Measurements from ENCODE around the gene SMDT1. TPM values are rescaled to one million over a fixed set of nuclear protein-coding genes. Genes with fewer than 3 reads are reported as not detected.

SMDT1 gene, protein sequence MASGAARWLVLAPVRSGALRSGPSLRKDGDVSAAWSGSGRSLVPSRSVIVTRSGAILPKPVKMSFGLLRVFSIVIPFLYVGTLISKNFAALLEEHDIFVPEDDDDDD
- total RNA-seq: 10 to 100 TPM; 13.6 to 91.4 (median 69.6) TPM
- 100 to 1,000 TPM in 1 of 3 donors, 10 to 100 TPM in 2; 79.9 to 171 (median 90.7) TPM for polyA plus RNA-seq
- long read RNA-seq, donor 1, transcript SMDT1-201 (3 exons, 1,567 nt): major isoform, 94 of 96 reads
- long read RNA-seq, donor 1, partial matches to known transcripts: 0 of 96 reads
- long read RNA-seq, donor 1, other reads (novel, unspliced or antisense): 0 of 96 reads
- long read RNA-seq, donor 2, transcript SMDT1-201 (3 exons, 1,567 nt): major isoform, 71 of 76 reads
- long read RNA-seq, donor 2, partial matches to known transcripts: 0 of 76 reads
- long read RNA-seq, donor 2, other reads (novel, unspliced or antisense): 0 of 76 reads

DNA sequence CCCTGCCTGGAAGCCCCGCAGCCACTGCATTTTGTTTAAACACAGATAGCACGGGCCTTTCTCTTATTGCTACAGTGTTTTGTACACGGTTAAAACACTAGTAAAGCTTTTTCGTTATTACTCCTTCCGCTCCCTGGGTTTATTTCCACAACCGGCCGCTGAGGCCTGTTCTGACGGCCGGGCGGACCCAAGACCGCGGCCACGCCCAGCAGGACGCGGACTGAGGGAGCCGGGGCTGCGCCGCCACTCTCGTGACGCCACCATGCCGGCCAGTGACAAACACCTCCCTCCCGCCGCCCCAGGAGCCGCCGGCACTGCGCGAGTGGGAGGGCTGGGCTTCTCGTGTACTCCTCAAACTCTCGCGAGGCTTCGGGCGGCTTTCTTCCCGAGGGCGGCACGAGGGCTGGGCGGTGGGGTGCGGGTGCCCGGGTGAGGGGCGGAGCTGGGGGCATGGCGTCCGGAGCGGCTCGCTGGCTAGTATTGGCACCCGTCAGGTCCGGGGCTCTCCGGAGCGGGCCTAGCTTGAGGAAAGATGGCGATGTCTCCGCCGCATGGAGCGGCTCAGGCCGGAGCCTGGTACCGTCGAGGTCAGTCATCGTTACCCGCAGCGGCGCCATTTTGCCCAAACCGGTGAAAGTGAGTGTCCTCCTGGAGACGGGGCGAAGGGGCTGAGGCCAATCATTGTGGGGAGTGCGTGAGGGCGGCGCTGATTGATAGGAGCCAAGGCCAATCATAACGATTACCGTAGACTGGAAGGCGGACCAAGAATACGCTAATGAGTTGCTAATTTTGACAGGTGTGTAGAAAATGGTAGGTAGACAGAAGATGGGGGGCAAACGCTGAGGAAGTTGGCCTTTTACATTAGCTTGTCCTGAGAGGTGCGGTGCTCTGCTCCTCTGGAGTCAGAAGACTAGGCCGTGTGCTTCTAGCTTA lies at the start of gene SMDT1:
Gene SMDT1 (plus strand): TSS at position 382 of the 933 bp plus-strand sequence. CDS start 69 bp downstream, at position 451.
- intact Hi-C loops (cut with DNase I; ENCODE audit: low total_unique reads): no loop called here
- H3K4me3 ChIP-seq: peak within 1 kb of the TSS; percentile 51 to 74 (median 68)
- H3K9me3 ChIP-seq: no peaks in the 10 kb centered on the region
- H3K4me1 ChIP-seq: peaks cover 17 to 81% (median 56%) of the 10 kb centered on the region in 6 donors
- 0 to 1% (median 1%) methylated on average over 54 to 71 of the region's 71 CpGs for WGBS, 5 donors
- peak; percentile 61 to 86 (median 79) for TF ChIP-seq POLR2A (IDR thresholded peaks at IDR 0.05)
- TF ChIP-seq, protein P1, sequence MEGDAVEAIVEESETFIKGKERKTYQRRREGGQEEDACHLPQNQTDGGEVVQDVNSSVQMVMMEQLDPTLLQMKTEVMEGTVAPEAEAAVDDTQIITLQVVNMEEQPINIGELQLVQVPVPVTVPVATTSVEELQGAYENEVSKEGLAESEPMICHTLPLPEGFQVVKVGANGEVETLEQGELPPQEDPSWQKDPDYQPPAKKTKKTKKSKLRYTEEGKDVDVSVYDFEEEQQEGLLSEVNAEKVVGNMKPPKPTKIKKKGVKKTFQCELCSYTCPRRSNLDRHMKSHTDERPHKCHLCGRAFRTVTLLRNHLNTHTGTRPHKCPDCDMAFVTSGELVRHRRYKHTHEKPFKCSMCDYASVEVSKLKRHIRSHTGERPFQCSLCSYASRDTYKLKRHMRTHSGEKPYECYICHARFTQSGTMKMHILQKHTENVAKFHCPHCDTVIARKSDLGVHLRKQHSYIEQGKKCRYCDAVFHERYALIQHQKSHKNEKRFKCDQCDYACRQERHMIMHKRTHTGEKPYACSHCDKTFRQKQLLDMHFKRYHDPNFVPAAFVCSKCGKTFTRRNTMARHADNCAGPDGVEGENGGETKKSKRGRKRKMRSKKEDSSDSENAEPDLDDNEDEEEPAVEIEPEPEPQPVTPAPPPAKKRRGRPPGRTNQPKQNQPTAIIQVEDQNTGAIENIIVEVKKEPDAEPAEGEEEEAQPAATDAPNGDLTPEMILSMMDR (IDR thresholded peaks at IDR 0.05 in 8 of 11, conservative IDR thresholded peaks at IDR 0.05 in 3 of 11): peak in 5 of 11 experiments; percentile 22 to 58 (median 34)
- TF ChIP-seq POLR2AphosphoS5 (IDR thresholded peaks at IDR 0.05): peak; percentile 98 to 99 (median 98)
- peak within 1 kb of the TSS; percentile 97 to 99 (median 98) for H3K27ac ChIP-seq
- no peaks in the 10 kb centered on the region for H3K27me3 ChIP-seq (replicated peaks in 1 of 7)
- peaks cover 0 to 55% (median 21%) of the 10 kb centered on the region in 6 donors for H3K36me3 ChIP-seq
- peak; percentile 100 for DNase-seq

DNA sequence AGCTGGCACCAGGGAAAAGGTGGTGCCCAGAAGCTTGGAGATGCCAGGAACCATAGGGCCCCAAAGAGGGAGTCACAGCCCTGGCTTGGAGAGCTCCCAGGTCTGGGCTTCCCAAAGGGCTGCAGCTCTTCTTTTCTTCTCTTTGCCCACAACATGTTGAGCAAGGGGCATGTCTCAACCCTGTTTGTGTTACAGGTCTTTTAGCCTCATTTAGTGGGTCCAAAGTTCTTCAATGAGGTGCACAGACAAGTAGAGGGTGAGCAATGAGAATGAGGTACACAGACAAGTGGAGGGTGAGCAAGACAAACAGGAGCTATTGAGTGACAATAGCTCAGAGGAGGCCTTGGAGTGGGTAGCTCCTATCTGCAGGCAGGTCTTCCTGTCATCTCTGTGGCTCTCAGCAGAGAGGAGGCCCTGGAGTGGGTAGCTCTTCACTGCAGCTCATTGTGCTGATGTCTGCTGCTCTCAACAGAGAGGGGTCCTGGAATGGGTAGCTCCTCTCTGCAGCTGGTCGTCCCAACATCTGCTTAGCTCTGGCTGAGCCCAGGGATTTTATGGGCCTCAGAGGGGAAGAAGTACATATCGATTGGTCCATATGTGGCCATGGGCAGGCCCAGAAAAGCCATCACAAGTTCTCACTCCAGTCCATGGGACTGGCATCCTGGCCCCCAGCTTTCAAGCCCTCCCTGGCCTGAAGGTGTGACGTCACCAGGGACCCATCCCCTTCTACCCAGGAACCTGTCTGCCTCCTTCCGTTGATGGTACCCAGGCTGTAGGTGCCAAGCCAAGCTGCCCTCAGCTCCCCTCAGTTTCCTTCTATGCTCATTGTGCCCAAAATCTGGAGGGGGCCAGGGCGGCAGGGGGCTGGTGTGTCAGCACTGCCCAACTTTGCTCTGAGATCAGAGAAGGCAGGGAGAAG lies 46.0 kb upstream of the SMDT1 start:
- Histone ChIP-seq H3K36me3 (peaks cover 0 to 11% (median 0%) of the 10 kb centered on the region in 6 donors), H3K4me3 (no peak overlapping the region), H3K27ac (no peak overlapping the region), H3K4me1 (no peaks in the 10 kb centered on the region), H3K27me3 (replicated peaks in 1 of 7) (no peaks in the 10 kb centered on the region), H3K9me3 (peaks cover 0 to 28% (median 24%) of the 10 kb centered on the region in 8 donors)
- 81 to 95% (median 90%) methylated on average over 5 of the region's 5 CpGs for WGBS, 5 donors
- intact Hi-C loops (cut with DNase I; ENCODE audit: low total_unique reads): no loop called here
- TF ChIP-seq POLR2AphosphoS5 (IDR thresholded peaks at IDR 0.05): no peak
- TF ChIP-seq, protein P1 (IDR thresholded peaks at IDR 0.05 in 8 of 11, conservative IDR thresholded peaks at IDR 0.05 in 3 of 11): no peak
- no peak for TF ChIP-seq POLR2A (IDR thresholded peaks at IDR 0.05)
- DNase-seq: no peak

DNA sequence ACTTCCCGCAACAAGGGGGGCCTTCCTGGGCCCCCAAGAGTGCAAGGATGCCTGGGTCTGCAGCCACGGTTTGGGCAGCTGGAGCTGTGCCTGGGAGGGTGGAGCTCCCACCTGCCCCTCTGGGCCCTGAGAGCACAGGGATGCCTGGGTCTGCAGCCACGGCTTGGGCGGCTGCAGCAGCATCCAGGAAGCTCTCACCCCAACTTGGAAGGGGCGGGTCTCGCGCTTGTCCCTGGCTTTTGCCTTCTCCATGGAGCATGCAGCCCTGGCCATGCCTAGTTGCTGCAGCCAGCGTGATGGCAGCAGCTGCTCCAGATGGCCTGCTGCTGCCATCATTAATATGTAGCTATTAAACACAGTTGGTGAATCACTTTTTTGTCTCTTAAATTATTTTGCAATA lies 44.2 kb upstream of the SMDT1 start:
- no peak for DNase-seq
- Histone ChIP-seq H3K27me3 (replicated peaks in 1 of 7) (no peaks in the 10 kb centered on the region), H3K4me3 (no peak overlapping the region), H3K36me3 (peaks cover 0 to 11% (median 0%) of the 10 kb centered on the region in 6 donors), H3K4me1 (peaks cover 0 to 5% (median 0%) of the 10 kb centered on the region in 6 donors), H3K27ac (no peak overlapping the region), H3K9me3 (peaks cover 0 to 28% (median 24%) of the 10 kb centered on the region in 8 donors)
- TF ChIP-seq POLR2AphosphoS5 (IDR thresholded peaks at IDR 0.05): no peak
- intact Hi-C loops (cut with DNase I; ENCODE audit: low total_unique reads): no loop called here
- WGBS, 5 donors: 80 to 96% (median 89%) methylated on average over 6 to 8 of the region's 8 CpGs

DNA sequence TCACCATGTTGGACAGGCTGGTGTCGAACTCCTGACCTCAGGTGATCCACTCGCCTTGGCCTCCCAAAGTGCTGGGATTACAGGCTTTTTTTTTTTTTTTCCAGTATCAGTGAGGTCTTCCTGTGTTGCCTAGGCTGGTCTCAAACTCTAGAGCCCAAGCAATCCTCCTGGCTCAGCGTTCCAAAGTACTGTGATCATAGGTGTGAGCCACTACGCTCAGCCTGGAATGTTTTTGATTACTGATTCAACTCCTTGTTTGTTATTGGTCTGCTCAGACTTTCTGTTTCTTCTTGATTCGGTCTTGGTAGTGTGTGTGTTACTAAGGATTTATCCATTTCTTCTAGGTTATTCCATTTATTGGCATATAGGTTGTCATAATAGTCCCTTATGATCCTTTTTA lies 40.2 kb upstream of the SMDT1 start:
- peaks cover 0 to 32% (median 25%) of the 10 kb centered on the region in 8 donors for H3K9me3 ChIP-seq
- no peak overlapping the region for H3K27ac ChIP-seq
- H3K27me3 ChIP-seq (replicated peaks in 1 of 7): no peaks in the 10 kb centered on the region
- TF ChIP-seq POLR2A (IDR thresholded peaks at IDR 0.05) (no peak), POLR2AphosphoS5 (IDR thresholded peaks at IDR 0.05) (no peak)
- TF ChIP-seq, protein P1 (IDR thresholded peaks at IDR 0.05 in 8 of 11, conservative IDR thresholded peaks at IDR 0.05 in 3 of 11): no peak
- WGBS, 5 donors: 93 to 98% (median 95%) methylated on average over 5 of the region's 5 CpGs
- H3K4me3 ChIP-seq: no peak overlapping the region
- intact Hi-C loops (cut with DNase I; ENCODE audit: low total_unique reads): no loop called here
- H3K4me1 ChIP-seq: peaks cover 0 to 5% (median 0%) of the 10 kb centered on the region in 6 donors
- no peak for DNase-seq
- no peaks in the 10 kb centered on the region for H3K36me3 ChIP-seq
